H1 (cell line): ENCODE results near the gene MARCHF2. TPM values are rescaled to one million over a fixed set of nuclear protein-coding genes. Genes with fewer than 3 reads are reported as not detected.

Source experiments
- CTCF ChIA-PET: fragments of 300-600 bp; sonication (Branson Sonifier 250); formaldehyde crosslinking; loops from one replicate; lab custom pipeline; 2021; ENCODE audit not compliant: partially characterized antibody; lab: Charles Lee
- POLR2A ChIA-PET: fragments of 300-600 bp; sonication (Branson Sonifier 250); formaldehyde crosslinking; loops from one replicate; lab custom pipeline; 2021; ENCODE audit warnings: inconsistent platforms; ENCODE audit not compliant: partially characterized antibody; lab: Charles Lee
- DNase-seq, 2 experiments: peaks; one replicate each; pipeline versions ENCODE4 v3.0.0 to v3.0.0-alpha.2; 2010 to 2022; ENCODE audit warnings: low spot score in 2 of 2, low read depth in 1 of 2, mixed read lengths in 1 of 2
- FAIRE-seq: peaks from 2 replicates; lab custom pipeline; 2011; peaks lifted over from hg19 to GRCh38; lab: Jason Lieb, UNC
- H2AFZ ChIP-seq: 2 replicates; pipeline ENCODE4 v1.8.1; 2012; ENCODE audit warnings: low read length, inconsistent platforms
- H2AK5ac ChIP-seq: 2 replicates; pipeline ENCODE4 v1.6.1; 2013; ENCODE audit warnings: low read depth, low read length
- H2BK120ac ChIP-seq: replicated peaks from 2 replicates; pipeline ENCODE3; 2013; ENCODE audit warnings: low read depth, low read length, inconsistent platforms
- H2BK12ac ChIP-seq: 2 replicates; pipeline ENCODE4 v1.6.1; 2013; ENCODE audit warnings: low read depth, low read length
- H2BK15ac ChIP-seq: 2 replicates; pipeline ENCODE4 v1.6.1; 2013; ENCODE audit warnings: low read length
- H2BK20ac ChIP-seq: 2 replicates; pipeline ENCODE4 v1.6.1; 2013; ENCODE audit warnings: low read length
- H2BK5ac ChIP-seq: 2 replicates; pipeline ENCODE4 v1.6.1; 2013; ENCODE audit warnings: low read depth, low read length
- H3K14ac ChIP-seq: 2 replicates; pipeline ENCODE4 v1.6.1; 2013; ENCODE audit warnings: inconsistent platforms; ENCODE audit not compliant: insufficient read length
- H3K18ac ChIP-seq: 2 replicates; pipeline ENCODE4 v1.6.1; 2013; ENCODE audit warnings: low read length; ENCODE audit errors: extremely low read depth
- H3K23ac ChIP-seq: 2 replicates; pipeline ENCODE4 v1.6.1; 2013; ENCODE audit warnings: inconsistent platforms; ENCODE audit not compliant: insufficient read length
- H3K23me2 ChIP-seq: 2 replicates; pipeline ENCODE4 v1.6.1; 2013; ENCODE audit warnings: low read depth, low read length
- H3K27ac ChIP-seq: 2 replicates; pipeline ENCODE4 v1.6.1; 2011; ENCODE audit warnings: low read depth, low read length, inconsistent platforms
- H3K27me3 ChIP-seq, 4 experiments: replicated peaks in 1 of 4; 1 replicate in 1 of 4; 2 replicates in 3 of 4; pipeline versions ENCODE4 v1.6.1 to v1.8.1; 2011 to 2013; ENCODE audit warnings: low read length in 3 of 4, mild to moderate bottlenecking in 3 of 4, inconsistent platforms in 2 of 4, mixed read lengths in 2 of 4, moderate library complexity in 1 of 4; ENCODE audit not compliant: control insufficient read depth in 3 of 4, insufficient read depth in 3 of 4; ENCODE audit errors: extremely low read depth in 1 of 4
- H3K36me3 ChIP-seq, 4 experiments: 2 replicates each; pipeline versions ENCODE4 v1.6.1 to v1.8.1; 2011 to 2013; ENCODE audit warnings: mild to moderate bottlenecking in 4 of 4, low read length in 3 of 4, moderate library complexity in 2 of 4, control low read depth in 1 of 4, inconsistent platforms in 1 of 4; ENCODE audit not compliant: insufficient read depth in 4 of 4, control insufficient read depth in 2 of 4
- H3K4ac ChIP-seq: replicated peaks from 2 replicates; pipeline ENCODE3; 2013; ENCODE audit warnings: low read length, low read depth, mixed read lengths, inconsistent platforms; ENCODE audit not compliant: insufficient read length
- H3K4me1 ChIP-seq, 4 experiments: replicated peaks in 1 of 4; 1 replicate in 1 of 4; 2 replicates in 3 of 4; pipeline versions ENCODE4 v1.6.1 to v1.8.1; 2011 to 2013; ENCODE audit warnings: low read length in 3 of 4, inconsistent platforms in 2 of 4, mixed read lengths in 1 of 4; ENCODE audit not compliant: insufficient read depth in 4 of 4, control insufficient read depth in 3 of 4
- H3K4me2 ChIP-seq, 2 experiments: 2 replicates each; pipeline versions ENCODE4 v1.6.1 to v1.8.1; 2011 to 2013; ENCODE audit warnings: low read depth in 2 of 2, low read length in 2 of 2, control low read depth in 1 of 2, inconsistent platforms in 1 of 2, mild to moderate bottlenecking in 1 of 2; ENCODE audit not compliant: insufficient read depth in 1 of 2
- H3K4me3 ChIP-seq, 4 experiments: fragments of 200-600, 300-600 bp in 1 of 4; sonication (generic), shearing (Covaris generic), sonication (Bioruptor Twin) in 1 of 4; 2 replicates each; pipeline versions ENCODE4 v1.5.1 to v1.8.1; 2011 to 2016; ENCODE audit warnings: low read length in 4 of 4, low read depth in 3 of 4, control low read depth in 2 of 4, inconsistent platforms in 2 of 4, mild to moderate bottlenecking in 2 of 4, mixed read lengths in 1 of 4, moderate library complexity in 1 of 4; ENCODE audit not compliant: insufficient read depth in 2 of 4; ENCODE audit errors: extremely low read depth in 1 of 4
- H3K56ac ChIP-seq: replicated peaks from 2 replicates; pipeline ENCODE3; 2013; ENCODE audit warnings: low read depth, mild to moderate bottlenecking, mixed read lengths, low read length, inconsistent platforms; ENCODE audit not compliant: insufficient read length
- H3K79me1 ChIP-seq: 2 replicates; pipeline ENCODE4 v1.6.1; 2013; ENCODE audit warnings: low read depth, low read length, control low read depth
- H3K79me2 ChIP-seq, 2 experiments: 2 replicates each; pipeline versions ENCODE4 v1.6.1 to v1.8.1; 2012 to 2013; ENCODE audit warnings: low read length in 2 of 2, mild to moderate bottlenecking in 2 of 2, inconsistent platforms in 1 of 2; ENCODE audit not compliant: insufficient read depth in 2 of 2, control insufficient read depth in 1 of 2
- H3K9ac ChIP-seq, 4 experiments: replicated peaks in 1 of 4; 1 replicate in 1 of 4; 2 replicates in 3 of 4; pipeline versions ENCODE4 v1.6.1 to v1.8.1; 2011 to 2013; ENCODE audit warnings: low read depth in 3 of 4, low read length in 3 of 4, control low read depth in 2 of 4, mild to moderate bottlenecking in 2 of 4, moderate library complexity in 2 of 4, inconsistent platforms in 1 of 4; ENCODE audit errors: extremely low read depth in 1 of 4
- H3K9me3 ChIP-seq, 2 experiments: 2 replicates each; pipeline versions ENCODE4 v1.6.1 to v1.8.1; 2012 to 2013; ENCODE audit warnings: mild to moderate bottlenecking in 2 of 2, moderate library complexity in 2 of 2, control low read depth in 1 of 2, inconsistent platforms in 1 of 2, low read depth in 1 of 2, low read length in 1 of 2, mixed read lengths in 1 of 2; ENCODE audit not compliant: insufficient read depth in 2 of 2
- H4K20me1 ChIP-seq, 2 experiments: replicated peaks in 1 of 2; 2 replicates each; pipeline versions ENCODE3 to v1.8.1; 2011 to 2013; ENCODE audit warnings: inconsistent platforms in 2 of 2, low read length in 2 of 2, mild to moderate bottlenecking in 1 of 2; ENCODE audit not compliant: insufficient read depth in 2 of 2, control insufficient read depth in 1 of 2
- H4K5ac ChIP-seq: 2 replicates; pipeline ENCODE4 v1.6.1; 2013; ENCODE audit warnings: low read length, low read depth, mixed read lengths, inconsistent platforms; ENCODE audit not compliant: insufficient read length
- H4K8ac ChIP-seq: 2 replicates; pipeline ENCODE4 v1.8.0; 2013; ENCODE audit warnings: mild to moderate bottlenecking, moderate library complexity, low read length, inconsistent platforms; ENCODE audit not compliant: insufficient read depth; ENCODE audit errors: extremely low read depth
- H4K91ac ChIP-seq: replicated peaks from 2 replicates; pipeline ENCODE3; 2013; ENCODE audit warnings: low read length, mixed read lengths, inconsistent platforms; ENCODE audit not compliant: insufficient read length
- ATF2 ChIP-seq: IDR thresholded peaks from 2 replicates; pipeline ENCODE4 v1.6.1; 2012; ENCODE audit warnings: low read length, inconsistent platforms
- BCL11A ChIP-seq, 2 experiments: IDR thresholded peaks; one replicate each; pipeline ENCODE4 v1.6.1; 2011; ENCODE audit warnings: low read depth in 2 of 2, low read length in 2 of 2, mild to moderate bottlenecking in 2 of 2
- CBX5 ChIP-seq: fragments of 300-800, 300-1000 bp; sonication (generic); IDR thresholded peaks from 2 replicates; pipeline ENCODE4 v1.7.1; 2016; ENCODE audit warnings: antibody characterized with exemption, low read length, low read depth
- FOSL1 ChIP-seq: IDR thresholded peaks from 2 replicates; pipeline ENCODE4 v1.6.1; 2011; ENCODE audit warnings: mild to moderate bottlenecking, low read depth, low read length, moderate library complexity; ENCODE audit not compliant: insufficient read depth
- SIRT6 ChIP-seq: IDR thresholded peaks from one replicate; pipeline ENCODE4 v1.7.1; 2012; ENCODE audit warnings: low read length, inconsistent platforms
- SIX5 ChIP-seq: IDR thresholded peaks from 2 replicates; pipeline ENCODE4 v1.6.1; 2011; ENCODE audit warnings: mild to moderate bottlenecking, low read depth, low read length
- WGBS, 2 experiments: shearing (Covaris generic) in 1 of 2; methylation state at CpG; one replicate each; pipeline versions ENCODE4 v1.1.6 to v1.1.7; 2013 to 2015; ENCODE audit warnings: low lambda C conversion rate in 2 of 2, mixed read lengths in 2 of 2, inconsistent platforms in 1 of 2, low coverage in 1 of 2, missing lambda C conversion rate in 1 of 2; ENCODE audit not compliant: insufficient replicate concordance in 2 of 2, insufficient coverage in 1 of 2, insufficient read length in 1 of 2; ENCODE audit errors: extremely low coverage in 1 of 2, missing lambda C conversion rate in 1 of 2; 5-methylcytosine and 5-hydroxymethylcytosine counted together
- polyA plus RNA-seq, 7 experiments: library from polyadenylated mRNA; depleted of rRNA in 3 of 7; stranded (reverse) in 5 of 7; unstranded in 2 of 7; fragments of >200 nt in 5 of 7; fragments of 200-250 nt in 2 of 7; gene quantifications; 1 replicate in 5 of 7; 2 replicates in 1 of 7; 4 replicates in 1 of 7; pipeline versions ENCODE4 v1.2.1 to v1.2.3, GENCODE V29; 2011 to 2013; ENCODE audit warnings: missing spikeins in 2 of 7, mixed read lengths in 2 of 7
- total RNA-seq: library from RNA; stranded (reverse); fragmentation: NEBNext Ultra II Directional; extraction: Animal tissue kit (Norgen Biotek cat#: 25700); gene quantifications from 2 replicates; pipeline ENCODE4 v1.2.1, GENCODE V29; 2021

Gene MARCHF2
- total and polyA plus RNA-seq, 2 of the 8 experiments (the other 6 are each of a cell fraction or from before 2014, with no cell fraction given), result 18.5 to 46.2 TPM

GRCh38 chr19:8463365-8463764 is 50.3 kb downstream of the MARCHF2 start:
- Histone ChIP-seq H2BK5ac (no peak overlapping the region), H3K36me3 (peaks cover 32 to 67% (median 61%) of the 10 kb centered on the region in 4 experiments), H2AFZ (no peak overlapping the region)
- no peak for TF ChIP-seq SIRT6
- no peak for TF ChIP-seq FOSL1
- TF ChIP-seq SIX5, result no peak
- no peak for TF ChIP-seq CBX5
- TF ChIP-seq ATF2, result no peak
- TF ChIP-seq BCL11A (IDR thresholded peaks at IDR 0.05; ENCODE audit: low read depth in 2 of 2, low read length in 2 of 2), result no peak
- TF ChIP-seq, all 59 proteins: peak for 0
- no peak overlapping the region for H3K4me3 ChIP-seq
- H3K4ac ChIP-seq, result no peak overlapping the region
- H3K27me3 ChIP-seq, result no peaks in the 10 kb centered on the region
- H3K56ac ChIP-seq, result no peak overlapping the region
- no peak overlapping the region for H3K14ac ChIP-seq
- DNase-seq, result no peak
- peaks cover 15% of the 10 kb centered on the region for H3K79me1 ChIP-seq
- ChIA-PET POLR2A (interaction anchor here (1.4 to 6.4 kb wide), 5 partner anchors 10 to 74 kb away, joined by 3 to 63 read pairs (median 11); partner anchors contain the start of gene HNRNPM), CTCF (interaction anchor here (0.7 to 4.0 kb wide), 8 partner anchors 11 to 118 kb away, joined by 3 to 14 read pairs (median 4); no protein-coding TSS in a partner anchor)
- no peak overlapping the region for H3K4me2 ChIP-seq
- H4K5ac ChIP-seq, result no peak overlapping the region
- no peak overlapping the region for H3K18ac ChIP-seq
- H3K27ac ChIP-seq, result no peak overlapping the region
- no peak overlapping the region for H2BK20ac ChIP-seq
- no peak overlapping the region for H3K23ac ChIP-seq
- H4K91ac ChIP-seq, result no peak overlapping the region
- no peak for FAIRE-seq
- peaks cover 52 to 92% of the 10 kb centered on the region in 2 experiments for H3K79me2 ChIP-seq
- H4K20me1 ChIP-seq, result peaks cover 28 to 44% of the 10 kb centered on the region in 2 experiments
- H2AK5ac ChIP-seq, result no peak overlapping the region
- WGBS, 2 experiments, result 99% methylated on average over 8 of the region's 8 CpGs; no CpG with 5 or more reads in 1 of the 2 experiments
- peaks cover 3 to 5% (median 4%) of the 10 kb centered on the region in 4 experiments; a peak in 6 of 7 replicates for H3K4me1 ChIP-seq
- no peak overlapping the region for H2BK120ac ChIP-seq
- H3K23me2 ChIP-seq, result no peaks in the 10 kb centered on the region
- no peak overlapping the region for H2BK12ac ChIP-seq
- no peak overlapping the region for H4K8ac ChIP-seq
- no peak overlapping the region for H2BK15ac ChIP-seq
- no peaks in the 10 kb centered on the region for H3K9me3 ChIP-seq
- H3K9ac ChIP-seq, result no peak overlapping the region
